GM23338 (cell line): ENCODE data around the gene DAGLB. TPM values are rescaled to one million over a fixed set of nuclear protein-coding genes. Genes with fewer than 3 reads are reported as not detected.

Experiments
- ATAC-seq: fragments of 200-7000 bp; cut with Tn5 transposase; 3 replicates; pipeline ENCODE4 v1.9.1; 2020
- DNase-seq: peaks from one replicate; pipeline ENCODE4 v3.0.0-alpha.2; 2015; ENCODE audit warnings: low spot score
- H2AFZ ChIP-seq: fragments of 200-600 bp; sonication (generic); 2 replicates; pipeline ENCODE4 v1.8.0; 2016; ENCODE audit warnings: antibody characterized with exemption, mild to moderate bottlenecking, moderate library complexity
- H3F3A ChIP-seq: fragments of 200-600 bp; sonication (generic); replicated peaks from 2 replicates; pipeline ENCODE4 v1.8.0; 2017; ENCODE audit warnings: antibody characterized with exemption, mixed run types, low read depth
- H3K27ac ChIP-seq: fragments of 200-600 bp; sonication (generic); 2 replicates; pipeline ENCODE4 v1.6.1; 2016; ENCODE audit warnings: low read depth
- H3K27me3 ChIP-seq: fragments of 200-600 bp; sonication (generic); 2 replicates; pipeline ENCODE4 v1.8.0; 2016; ENCODE audit warnings: mild to moderate bottlenecking, mixed run types, moderate library complexity; ENCODE audit not compliant: insufficient read depth
- H3K36me3 ChIP-seq: fragments of 200-600 bp; sonication (generic); 2 replicates; pipeline ENCODE4 v1.8.0; 2016; ENCODE audit warnings: mild to moderate bottlenecking; ENCODE audit not compliant: insufficient read depth
- H3K4me1 ChIP-seq: fragments of 200-600 bp; sonication (generic); 2 replicates; pipeline ENCODE4 v1.8.0; 2016; ENCODE audit warnings: mild to moderate bottlenecking, moderate library complexity; ENCODE audit not compliant: insufficient read depth
- H3K4me2 ChIP-seq: fragments of 200-600 bp; sonication (generic); 2 replicates; pipeline ENCODE4 v1.7.1; 2017; ENCODE audit warnings: mixed run types
- H3K4me3 ChIP-seq: fragments of 200-600 bp; sonication (generic); 2 replicates; pipeline ENCODE4 v1.6.1; 2016; ENCODE audit warnings: mixed run types
- H3K79me2 ChIP-seq: fragments of 200-600 bp; sonication (generic); replicated peaks from 2 replicates; pipeline ENCODE4 v1.8.0; 2017; ENCODE audit warnings: mild to moderate bottlenecking; ENCODE audit not compliant: insufficient read depth
- H3K9me2 ChIP-seq: fragments of 200-600 bp; sonication (generic); 2 replicates; pipeline ENCODE4 v1.8.0; 2017; ENCODE audit not compliant: insufficient read depth
- H4K20me1 ChIP-seq: fragments of 200-600 bp; sonication (generic); replicated peaks from 2 replicates; pipeline ENCODE4 v1.8.0; 2017; ENCODE audit warnings: mild to moderate bottlenecking; ENCODE audit not compliant: insufficient read depth
- H3K27ac Mint-ChIP-seq: 2 replicates; pipeline ENCODE4 v1.8.0; 2020; ENCODE audit warnings: inconsistent platforms, mild to moderate bottlenecking, moderate library complexity, mixed read lengths
- H3K27me3 Mint-ChIP-seq: 3 replicates; pipeline ENCODE4 v1.8.0; 2022; ENCODE audit warnings: low read depth, mild to moderate bottlenecking, moderate library complexity, mixed read lengths, inconsistent platforms; ENCODE audit not compliant: insufficient read depth, poor library complexity
- H3K36me3 Mint-ChIP-seq: 3 replicates; pipeline ENCODE4 v1.8.0; 2021; ENCODE audit warnings: low read depth, mild to moderate bottlenecking, inconsistent platforms, moderate library complexity, mixed read lengths
- H3K4me1 Mint-ChIP-seq: 3 replicates; pipeline ENCODE4 v1.8.0; 2020; ENCODE audit warnings: mild to moderate bottlenecking, inconsistent platforms, mixed read lengths
- H3K4me3 Mint-ChIP-seq: 3 replicates; pipeline ENCODE4 v1.8.0; 2021; ENCODE audit warnings: moderate library complexity, mild to moderate bottlenecking, inconsistent platforms, mixed read lengths
- H3K9me3 Mint-ChIP-seq: 3 replicates; pipeline ENCODE4 v1.8.0; 2020; ENCODE audit warnings: moderate library complexity, mild to moderate bottlenecking, inconsistent platforms, mixed read lengths
- EZH2 ChIP-seq: fragments of 200-600 bp; sonication (generic); IDR thresholded peaks from one replicate; pipeline ENCODE4 v1.8.0; 2017; ENCODE audit warnings: antibody characterized with exemption, mild to moderate bottlenecking, low read depth; ENCODE audit not compliant: unreplicated experiment
- EZH2phosphoT487 ChIP-seq: fragments of 200-600 bp; sonication (generic); IDR thresholded peaks from one replicate; pipeline ENCODE4 v1.8.1; 2018; ENCODE audit warnings: antibody characterized with exemption; ENCODE audit not compliant: unreplicated experiment
- JUNB ChIP-seq: IDR thresholded peaks from one replicate; pipeline ENCODE4 v1.6.1; 2016; ENCODE audit warnings: antibody characterized with exemption; ENCODE audit not compliant: unreplicated experiment
- STAT1 ChIP-seq: IDR thresholded peaks from one replicate; pipeline ENCODE4 v1.6.1; 2016; ENCODE audit warnings: antibody characterized with exemption; ENCODE audit not compliant: unreplicated experiment
- ZNF114 ChIP-seq: fragments of 250-450 bp; sonication (Bioruptor Pico); IDR thresholded peaks from 2 replicates; pipeline ENCODE4 v1.5.0; 2020; ENCODE audit warnings: mild to moderate bottlenecking, moderate library complexity
- polyA plus RNA-seq: library from polyadenylated mRNA; unstranded; fragments of >200 nt; fragmentation: Nextera tagmentation; extraction: Ambion mirVana; gene quantifications from 2 replicates; pipeline ENCODE4 v1.2.1, GENCODE V29; 2016
- total RNA-seq: library from RNA; depleted of rRNA; stranded (reverse); fragments of >200 nt; shearing (Covaris generic); gene quantifications from 2 replicates; pipeline ENCODE4 v1.2.3, GENCODE V29; 2014
- TF ChIP-seq, protein P1 (sequence below), 2 experiments: fragments of 200-600 bp in 1 of 2; sonication (generic) in 1 of 2; conservative IDR thresholded peaks; 2 replicates each; pipeline versions ENCODE4 v1.5.1 to v1.6.1; 2016 to 2017; ENCODE audit warnings: antibody characterized with exemption in 2 of 2, low read depth in 2 of 2, mild to moderate bottlenecking in 2 of 2, moderate library complexity in 1 of 2
- TF ChIP-seq, protein P2 (sequence below): IDR thresholded peaks from one replicate; pipeline ENCODE4 v1.6.1; 2018; ENCODE audit warnings: antibody characterized with exemption; ENCODE audit not compliant: unreplicated experiment
- TF ChIP-seq, protein P3 (sequence below): fragments of 250-450 bp; sonication (Bioruptor Pico); IDR thresholded peaks from 2 replicates; pipeline ENCODE4 v1.5.0; 2020; ENCODE audit warnings: mild to moderate bottlenecking, moderate library complexity

The DAGLB gene
- total and polyA plus RNA-seq, 2 experiments from 2014 or later = 13.8 to 26.0 TPM

DNA sequence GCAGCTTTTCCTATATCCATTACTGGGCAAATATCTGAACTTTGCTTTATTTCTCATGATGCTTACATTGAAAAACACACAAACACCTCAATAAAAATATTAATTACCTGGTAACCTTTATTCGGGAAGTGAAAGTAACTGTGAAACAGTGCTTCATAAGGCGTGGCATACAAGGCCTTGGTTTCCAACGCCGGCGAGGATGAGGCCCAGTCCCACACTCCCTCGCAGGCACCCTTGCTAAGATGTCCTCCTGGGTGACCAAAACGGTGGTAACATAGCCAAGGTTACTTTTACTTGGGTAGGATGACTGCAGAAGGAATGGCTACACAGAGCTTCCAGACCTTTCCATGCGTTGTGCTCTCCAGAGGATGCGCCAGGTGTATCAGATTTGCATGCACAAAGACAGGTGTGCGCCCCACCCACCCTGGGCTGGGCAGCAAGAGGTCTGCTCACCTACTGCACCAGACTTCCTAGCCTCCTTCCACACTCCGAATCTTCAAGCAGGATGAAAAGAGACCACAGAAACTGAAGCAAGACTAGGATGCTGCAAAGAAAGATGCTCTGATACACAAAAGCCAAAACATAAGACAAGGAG is 13.3 kb upstream of the DAGLB start (continued):
- TF ChIP-seq, protein P1, sequence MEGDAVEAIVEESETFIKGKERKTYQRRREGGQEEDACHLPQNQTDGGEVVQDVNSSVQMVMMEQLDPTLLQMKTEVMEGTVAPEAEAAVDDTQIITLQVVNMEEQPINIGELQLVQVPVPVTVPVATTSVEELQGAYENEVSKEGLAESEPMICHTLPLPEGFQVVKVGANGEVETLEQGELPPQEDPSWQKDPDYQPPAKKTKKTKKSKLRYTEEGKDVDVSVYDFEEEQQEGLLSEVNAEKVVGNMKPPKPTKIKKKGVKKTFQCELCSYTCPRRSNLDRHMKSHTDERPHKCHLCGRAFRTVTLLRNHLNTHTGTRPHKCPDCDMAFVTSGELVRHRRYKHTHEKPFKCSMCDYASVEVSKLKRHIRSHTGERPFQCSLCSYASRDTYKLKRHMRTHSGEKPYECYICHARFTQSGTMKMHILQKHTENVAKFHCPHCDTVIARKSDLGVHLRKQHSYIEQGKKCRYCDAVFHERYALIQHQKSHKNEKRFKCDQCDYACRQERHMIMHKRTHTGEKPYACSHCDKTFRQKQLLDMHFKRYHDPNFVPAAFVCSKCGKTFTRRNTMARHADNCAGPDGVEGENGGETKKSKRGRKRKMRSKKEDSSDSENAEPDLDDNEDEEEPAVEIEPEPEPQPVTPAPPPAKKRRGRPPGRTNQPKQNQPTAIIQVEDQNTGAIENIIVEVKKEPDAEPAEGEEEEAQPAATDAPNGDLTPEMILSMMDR (conservative IDR thresholded peaks at IDR 0.05; ENCODE audit: low read depth in 2 of 2) = no peak
- no peak for TF ChIP-seq STAT1
- no peak for TF ChIP-seq EZH2
- TF ChIP-seq, protein P2, sequence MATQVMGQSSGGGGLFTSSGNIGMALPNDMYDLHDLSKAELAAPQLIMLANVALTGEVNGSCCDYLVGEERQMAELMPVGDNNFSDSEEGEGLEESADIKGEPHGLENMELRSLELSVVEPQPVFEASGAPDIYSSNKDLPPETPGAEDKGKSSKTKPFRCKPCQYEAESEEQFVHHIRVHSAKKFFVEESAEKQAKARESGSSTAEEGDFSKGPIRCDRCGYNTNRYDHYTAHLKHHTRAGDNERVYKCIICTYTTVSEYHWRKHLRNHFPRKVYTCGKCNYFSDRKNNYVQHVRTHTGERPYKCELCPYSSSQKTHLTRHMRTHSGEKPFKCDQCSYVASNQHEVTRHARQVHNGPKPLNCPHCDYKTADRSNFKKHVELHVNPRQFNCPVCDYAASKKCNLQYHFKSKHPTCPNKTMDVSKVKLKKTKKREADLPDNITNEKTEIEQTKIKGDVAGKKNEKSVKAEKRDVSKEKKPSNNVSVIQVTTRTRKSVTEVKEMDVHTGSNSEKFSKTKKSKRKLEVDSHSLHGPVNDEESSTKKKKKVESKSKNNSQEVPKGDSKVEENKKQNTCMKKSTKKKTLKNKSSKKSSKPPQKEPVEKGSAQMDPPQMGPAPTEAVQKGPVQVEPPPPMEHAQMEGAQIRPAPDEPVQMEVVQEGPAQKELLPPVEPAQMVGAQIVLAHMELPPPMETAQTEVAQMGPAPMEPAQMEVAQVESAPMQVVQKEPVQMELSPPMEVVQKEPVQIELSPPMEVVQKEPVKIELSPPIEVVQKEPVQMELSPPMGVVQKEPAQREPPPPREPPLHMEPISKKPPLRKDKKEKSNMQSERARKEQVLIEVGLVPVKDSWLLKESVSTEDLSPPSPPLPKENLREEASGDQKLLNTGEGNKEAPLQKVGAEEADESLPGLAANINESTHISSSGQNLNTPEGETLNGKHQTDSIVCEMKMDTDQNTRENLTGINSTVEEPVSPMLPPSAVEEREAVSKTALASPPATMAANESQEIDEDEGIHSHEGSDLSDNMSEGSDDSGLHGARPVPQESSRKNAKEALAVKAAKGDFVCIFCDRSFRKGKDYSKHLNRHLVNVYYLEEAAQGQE = no peak

DNA sequence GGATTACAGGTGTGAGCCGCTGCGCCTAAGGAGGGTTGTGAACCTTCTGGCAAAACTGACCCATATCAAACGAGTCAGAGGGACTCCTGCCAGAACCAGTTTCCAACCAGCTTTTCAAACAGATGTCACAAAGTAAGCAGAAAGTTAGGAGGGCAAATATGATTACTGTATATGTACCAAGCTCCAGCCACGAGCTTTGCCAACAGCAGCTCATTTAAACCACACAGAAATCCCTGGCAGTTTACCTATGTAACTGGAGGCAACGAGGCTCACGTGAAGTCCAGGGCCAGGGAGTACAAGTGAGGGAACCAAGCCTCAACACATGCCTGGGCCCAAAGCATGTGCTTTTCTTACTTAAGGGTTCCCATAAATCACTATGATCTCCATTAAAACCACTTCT is 12.5 kb upstream of the DAGLB start:
- Histone ChIP-seq H3K4me1 (no peaks in the 10 kb centered on the region), H2AFZ (no peak overlapping the region), H3K36me3 (peaks cover 11% of the 10 kb centered on the region; the same call in 1 of the 2 replicates), H3K4me2 (no peak overlapping the region), H4K20me1 (no peaks in the 10 kb centered on the region; the same call in 1 of the 2 replicates), H3K4me3 (no peak overlapping the region), H3K27ac (no peak overlapping the region), H3F3A (0 out of 2 replicates have a peak, but pooled peaks cover 3% of the 10 kb centered on the region), H3K27me3 (no peaks in the 10 kb centered on the region), H3K9me2 (no peaks in the 10 kb centered on the region), H3K79me2 (no peaks in the 10 kb centered on the region)
- DNase-seq (no peak), ATAC-seq (no peak)
- Mint-ChIP-seq H3K36me3 (peaks cover 28% of the 10 kb centered on the region), H3K27ac (no peak overlapping the region), H3K4me3 (no peak overlapping the region), H3K9me3 (no peaks in the 10 kb centered on the region; the same call in 2 of the 3 replicates), H3K27me3 (peaks cover 3% of the 10 kb centered on the region), H3K4me1 (no peaks in the 10 kb centered on the region)
- TF ChIP-seq ZNF114 (no peak), JUNB (no peak), EZH2phosphoT487 (no peak), STAT1 (no peak)
- TF ChIP-seq, protein P1 (conservative IDR thresholded peaks at IDR 0.05; ENCODE audit: low read depth in 2 of 2) = no peak
- TF ChIP-seq, protein P3, sequence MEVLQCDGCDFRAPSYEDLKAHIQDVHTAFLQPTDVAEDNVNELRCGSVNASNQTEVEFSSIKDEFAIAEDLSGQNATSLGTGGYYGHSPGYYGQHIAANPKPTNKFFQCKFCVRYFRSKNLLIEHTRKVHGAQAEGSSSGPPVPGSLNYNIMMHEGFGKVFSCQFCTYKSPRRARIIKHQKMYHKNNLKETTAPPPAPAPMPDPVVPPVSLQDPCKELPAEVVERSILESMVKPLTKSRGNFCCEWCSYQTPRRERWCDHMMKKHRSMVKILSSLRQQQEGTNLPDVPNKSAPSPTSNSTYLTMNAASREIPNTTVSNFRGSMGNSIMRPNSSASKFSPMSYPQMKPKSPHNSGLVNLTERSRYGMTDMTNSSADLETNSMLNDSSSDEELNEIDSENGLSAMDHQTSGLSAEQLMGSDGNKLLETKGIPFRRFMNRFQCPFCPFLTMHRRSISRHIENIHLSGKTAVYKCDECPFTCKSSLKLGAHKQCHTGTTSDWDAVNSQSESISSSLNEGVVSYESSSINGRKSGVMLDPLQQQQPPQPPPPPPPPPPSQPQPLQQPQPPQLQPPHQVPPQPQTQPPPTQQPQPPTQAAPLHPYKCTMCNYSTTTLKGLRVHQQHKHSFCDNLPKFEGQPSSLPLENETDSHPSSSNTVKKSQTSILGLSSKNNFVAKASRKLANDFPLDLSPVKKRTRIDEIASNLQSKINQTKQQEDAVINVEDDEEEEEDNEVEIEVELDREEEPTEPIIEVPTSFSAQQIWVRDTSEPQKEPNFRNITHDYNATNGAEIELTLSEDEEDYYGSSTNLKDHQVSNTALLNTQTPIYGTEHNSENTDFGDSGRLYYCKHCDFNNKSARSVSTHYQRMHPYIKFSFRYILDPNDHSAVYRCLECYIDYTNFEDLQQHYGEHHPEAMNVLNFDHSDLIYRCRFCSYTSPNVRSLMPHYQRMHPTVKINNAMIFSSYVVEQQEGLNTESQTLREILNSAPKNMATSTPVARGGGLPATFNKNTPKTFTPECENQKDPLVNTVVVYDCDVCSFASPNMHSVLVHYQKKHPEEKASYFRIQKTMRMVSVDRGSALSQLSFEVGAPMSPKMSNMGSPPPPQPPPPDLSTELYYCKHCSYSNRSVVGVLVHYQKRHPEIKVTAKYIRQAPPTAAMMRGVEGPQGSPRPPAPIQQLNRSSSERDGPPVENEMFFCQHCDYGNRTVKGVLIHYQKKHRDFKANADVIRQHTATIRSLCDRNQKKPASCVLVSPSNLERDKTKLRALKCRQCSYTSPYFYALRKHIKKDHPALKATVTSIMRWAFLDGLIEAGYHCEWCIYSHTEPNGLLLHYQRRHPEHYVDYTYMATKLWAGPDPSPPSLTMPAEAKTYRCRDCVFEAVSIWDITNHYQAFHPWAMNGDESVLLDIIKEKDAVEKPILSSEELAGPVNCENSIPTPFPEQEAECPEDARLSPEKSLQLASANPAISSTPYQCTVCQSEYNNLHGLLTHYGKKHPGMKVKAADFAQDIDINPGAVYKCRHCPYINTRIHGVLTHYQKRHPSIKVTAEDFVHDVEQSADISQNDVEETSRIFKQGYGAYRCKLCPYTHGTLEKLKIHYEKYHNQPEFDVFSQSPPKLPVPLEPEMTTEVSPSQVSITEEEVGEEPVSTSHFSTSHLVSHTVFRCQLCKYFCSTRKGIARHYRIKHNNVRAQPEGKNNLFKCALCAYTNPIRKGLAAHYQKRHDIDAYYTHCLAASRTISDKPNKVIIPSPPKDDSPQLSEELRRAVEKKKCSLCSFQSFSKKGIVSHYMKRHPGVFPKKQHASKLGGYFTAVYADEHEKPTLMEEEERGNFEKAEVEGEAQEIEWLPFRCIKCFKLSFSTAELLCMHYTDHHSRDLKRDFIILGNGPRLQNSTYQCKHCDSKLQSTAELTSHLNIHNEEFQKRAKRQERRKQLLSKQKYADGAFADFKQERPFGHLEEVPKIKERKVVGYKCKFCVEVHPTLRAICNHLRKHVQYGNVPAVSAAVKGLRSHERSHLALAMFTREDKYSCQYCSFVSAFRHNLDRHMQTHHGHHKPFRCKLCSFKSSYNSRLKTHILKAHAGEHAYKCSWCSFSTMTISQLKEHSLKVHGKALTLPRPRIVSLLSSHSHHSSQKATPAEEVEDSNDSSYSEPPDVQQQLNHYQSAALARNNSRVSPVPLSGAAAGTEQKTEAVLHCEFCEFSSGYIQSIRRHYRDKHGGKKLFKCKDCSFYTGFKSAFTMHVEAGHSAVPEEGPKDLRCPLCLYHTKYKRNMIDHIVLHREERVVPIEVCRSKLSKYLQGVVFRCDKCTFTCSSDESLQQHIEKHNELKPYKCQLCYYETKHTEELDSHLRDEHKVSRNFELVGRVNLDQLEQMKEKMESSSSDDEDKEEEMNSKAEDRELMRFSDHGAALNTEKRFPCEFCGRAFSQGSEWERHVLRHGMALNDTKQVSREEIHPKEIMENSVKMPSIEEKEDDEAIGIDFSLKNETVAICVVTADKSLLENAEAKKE = no peak
